ENCODE data around the gene ARHGAP24. TPM values are rescaled to one million over a fixed set of nuclear protein-coding genes. Genes with fewer than 3 reads are reported as not detected.

The ARHGAP24 gene
- total RNA-seq, 1 donor from 2014 or later: 11.1 TPM

- H3K36me3 ChIP-seq (ENCODE audit: control insufficient read depth, insufficient read depth, low read length): no peaks in the 10 kb centered on the region
- TF ChIP-seq CTCF (IDR thresholded peaks at IDR 0.05; ENCODE audit: insufficient read depth, low read length, severe bottlenecking): no peak
- H3K27me3 ChIP-seq (ENCODE audit: control insufficient read depth, insufficient read depth, low read length): no peaks in the 10 kb centered on the region
- no peak for FAIRE-seq
- DNase-seq (ENCODE audit: low read depth): no peak
- H3K4me3 ChIP-seq (ENCODE audit: low read depth, low read length): no peak overlapping the region
Observed at GRCh38 chr4:85883180-85883579, 408.2 kb downstream of the ARHGAP24 start.

GRCh38 chr4:85884251-85884650, 409.3 kb downstream of the ARHGAP24 start:
- no peak for FAIRE-seq
- no peak for DNase-seq (ENCODE audit: low read depth)

GRCh38 chr4:85886665-85887064, 411.7 kb downstream of the ARHGAP24 start:
- DNase-seq (ENCODE audit: low read depth) (peak; percentile 60), FAIRE-seq (no peak)
- no peak overlapping the region for H3K4me3 ChIP-seq (ENCODE audit: low read depth, low read length)
- H3K36me3 ChIP-seq (ENCODE audit: control insufficient read depth, insufficient read depth, low read length): no peaks in the 10 kb centered on the region
- no peak for TF ChIP-seq CTCF (IDR thresholded peaks at IDR 0.05; ENCODE audit: insufficient read depth, low read length, severe bottlenecking)
- no peaks in the 10 kb centered on the region for H3K27me3 ChIP-seq (ENCODE audit: control insufficient read depth, insufficient read depth, low read length)

More at GRCh38 chr4:85884251-85884650, 409.3 kb downstream of the ARHGAP24 start:
- no peak overlapping the region for H3K4me3 ChIP-seq (ENCODE audit: low read depth, low read length)
- H3K36me3 ChIP-seq (ENCODE audit: control insufficient read depth, insufficient read depth, low read length): no peaks in the 10 kb centered on the region
- H3K27me3 ChIP-seq (ENCODE audit: control insufficient read depth, insufficient read depth, low read length): no peaks in the 10 kb centered on the region
- TF ChIP-seq CTCF (IDR thresholded peaks at IDR 0.05; ENCODE audit: insufficient read depth, low read length, severe bottlenecking): no peak

- DNase-seq (ENCODE audit: low read depth): no peak
- no peak for FAIRE-seq
- H3K36me3 ChIP-seq (ENCODE audit: control insufficient read depth, insufficient read depth, low read length): no peaks in the 10 kb centered on the region
- no peaks in the 10 kb centered on the region for H3K27me3 ChIP-seq (ENCODE audit: control insufficient read depth, insufficient read depth, low read length)
- no peak for TF ChIP-seq CTCF (IDR thresholded peaks at IDR 0.05; ENCODE audit: insufficient read depth, low read length, severe bottlenecking)
- H3K4me3 ChIP-seq (ENCODE audit: low read depth, low read length): no peak overlapping the region
Observed at GRCh38 chr4:85889314-85889713, 414.4 kb downstream of the ARHGAP24 start.

GRCh38 chr4:85895755-85896154, 420.8 kb downstream of the ARHGAP24 start:
- H3K4me3 ChIP-seq (ENCODE audit: low read depth, low read length): no peak overlapping the region
- FAIRE-seq (no peak), DNase-seq (ENCODE audit: low read depth) (no peak)
- no peaks in the 10 kb centered on the region for H3K27me3 ChIP-seq (ENCODE audit: control insufficient read depth, insufficient read depth, low read length)
- no peak for TF ChIP-seq CTCF (IDR thresholded peaks at IDR 0.05; ENCODE audit: insufficient read depth, low read length, severe bottlenecking)
- no peaks in the 10 kb centered on the region for H3K36me3 ChIP-seq (ENCODE audit: control insufficient read depth, insufficient read depth, low read length)

- Histone ChIP-seq H3K4me3 (ENCODE audit: low read depth, low read length) (no peak overlapping the region), H3K36me3 (ENCODE audit: control insufficient read depth, insufficient read depth, low read length) (no peaks in the 10 kb centered on the region), H3K27me3 (ENCODE audit: control insufficient read depth, insufficient read depth, low read length) (no peaks in the 10 kb centered on the region)
- DNase-seq (ENCODE audit: low read depth): no peak
- no peak for TF ChIP-seq CTCF (IDR thresholded peaks at IDR 0.05; ENCODE audit: insufficient read depth, low read length, severe bottlenecking)
- FAIRE-seq: no peak
Observed at GRCh38 chr4:85898231-85898630, 423.3 kb downstream of the ARHGAP24 start.

Data from bronchial epithelial cell (primary cell).